H1 (cell line): Measurements from ENCODE around the gene KCNAB3. TPM values are rescaled to one million over a fixed set of nuclear protein-coding genes. Genes with fewer than 3 reads are reported as not detected.

Experiments
- CTCF ChIA-PET: fragments of 300-600 bp; sonication (Branson Sonifier 250); formaldehyde crosslinking; loops from one replicate; lab custom pipeline; 2021; ENCODE audit not compliant: partially characterized antibody; lab: Charles Lee
- POLR2A ChIA-PET: fragments of 300-600 bp; sonication (Branson Sonifier 250); formaldehyde crosslinking; loops from one replicate; lab custom pipeline; 2021; ENCODE audit warnings: inconsistent platforms; ENCODE audit not compliant: partially characterized antibody; lab: Charles Lee
- DNase-seq, 2 experiments: peaks; one replicate each; pipeline versions ENCODE4 v3.0.0 to v3.0.0-alpha.2; 2010 to 2022; ENCODE audit warnings: low spot score in 2 of 2, low read depth in 1 of 2, mixed read lengths in 1 of 2
- FAIRE-seq: peaks from 2 replicates; lab custom pipeline; 2011; peaks lifted over from hg19 to GRCh38; lab: Jason Lieb, UNC
- H2AFZ ChIP-seq: 2 replicates; pipeline ENCODE4 v1.8.1; 2012; ENCODE audit warnings: low read length, inconsistent platforms
- H2AK5ac ChIP-seq: 2 replicates; pipeline ENCODE4 v1.6.1; 2013; ENCODE audit warnings: low read depth, low read length
- H2BK120ac ChIP-seq: replicated peaks from 2 replicates; pipeline ENCODE3; 2013; ENCODE audit warnings: low read depth, low read length, inconsistent platforms
- H2BK12ac ChIP-seq: 2 replicates; pipeline ENCODE4 v1.6.1; 2013; ENCODE audit warnings: low read depth, low read length
- H2BK15ac ChIP-seq: 2 replicates; pipeline ENCODE4 v1.6.1; 2013; ENCODE audit warnings: low read length
- H2BK20ac ChIP-seq: 2 replicates; pipeline ENCODE4 v1.6.1; 2013; ENCODE audit warnings: low read length
- H2BK5ac ChIP-seq: 2 replicates; pipeline ENCODE4 v1.6.1; 2013; ENCODE audit warnings: low read depth, low read length
- H3K14ac ChIP-seq: 2 replicates; pipeline ENCODE4 v1.6.1; 2013; ENCODE audit warnings: inconsistent platforms; ENCODE audit not compliant: insufficient read length
- H3K18ac ChIP-seq: 2 replicates; pipeline ENCODE4 v1.6.1; 2013; ENCODE audit warnings: low read length; ENCODE audit errors: extremely low read depth
- H3K23ac ChIP-seq: 2 replicates; pipeline ENCODE4 v1.6.1; 2013; ENCODE audit warnings: inconsistent platforms; ENCODE audit not compliant: insufficient read length
- H3K23me2 ChIP-seq: 2 replicates; pipeline ENCODE4 v1.6.1; 2013; ENCODE audit warnings: low read depth, low read length
- H3K27ac ChIP-seq: 2 replicates; pipeline ENCODE4 v1.6.1; 2011; ENCODE audit warnings: low read depth, low read length, inconsistent platforms
- H3K27me3 ChIP-seq, 4 experiments: replicated peaks in 1 of 4; 1 replicate in 1 of 4; 2 replicates in 3 of 4; pipeline versions ENCODE4 v1.6.1 to v1.8.1; 2011 to 2013; ENCODE audit warnings: low read length in 3 of 4, mild to moderate bottlenecking in 3 of 4, inconsistent platforms in 2 of 4, mixed read lengths in 2 of 4, moderate library complexity in 1 of 4; ENCODE audit not compliant: control insufficient read depth in 3 of 4, insufficient read depth in 3 of 4; ENCODE audit errors: extremely low read depth in 1 of 4
- H3K36me3 ChIP-seq, 4 experiments: 2 replicates each; pipeline versions ENCODE4 v1.6.1 to v1.8.1; 2011 to 2013; ENCODE audit warnings: mild to moderate bottlenecking in 4 of 4, low read length in 3 of 4, moderate library complexity in 2 of 4, control low read depth in 1 of 4, inconsistent platforms in 1 of 4; ENCODE audit not compliant: insufficient read depth in 4 of 4, control insufficient read depth in 2 of 4
- H3K4ac ChIP-seq: replicated peaks from 2 replicates; pipeline ENCODE3; 2013; ENCODE audit warnings: low read length, low read depth, mixed read lengths, inconsistent platforms; ENCODE audit not compliant: insufficient read length
- H3K4me1 ChIP-seq, 4 experiments: replicated peaks in 1 of 4; 1 replicate in 1 of 4; 2 replicates in 3 of 4; pipeline versions ENCODE4 v1.6.1 to v1.8.1; 2011 to 2013; ENCODE audit warnings: low read length in 3 of 4, inconsistent platforms in 2 of 4, mixed read lengths in 1 of 4; ENCODE audit not compliant: insufficient read depth in 4 of 4, control insufficient read depth in 3 of 4
- H3K4me2 ChIP-seq, 2 experiments: 2 replicates each; pipeline versions ENCODE4 v1.6.1 to v1.8.1; 2011 to 2013; ENCODE audit warnings: low read depth in 2 of 2, low read length in 2 of 2, control low read depth in 1 of 2, inconsistent platforms in 1 of 2, mild to moderate bottlenecking in 1 of 2; ENCODE audit not compliant: insufficient read depth in 1 of 2
- H3K4me3 ChIP-seq, 4 experiments: fragments of 200-600, 300-600 bp in 1 of 4; sonication (generic), shearing (Covaris generic), sonication (Bioruptor Twin) in 1 of 4; 2 replicates each; pipeline versions ENCODE4 v1.5.1 to v1.8.1; 2011 to 2016; ENCODE audit warnings: low read length in 4 of 4, low read depth in 3 of 4, control low read depth in 2 of 4, inconsistent platforms in 2 of 4, mild to moderate bottlenecking in 2 of 4, mixed read lengths in 1 of 4, moderate library complexity in 1 of 4; ENCODE audit not compliant: insufficient read depth in 2 of 4; ENCODE audit errors: extremely low read depth in 1 of 4
- H3K56ac ChIP-seq: replicated peaks from 2 replicates; pipeline ENCODE3; 2013; ENCODE audit warnings: low read depth, mild to moderate bottlenecking, mixed read lengths, low read length, inconsistent platforms; ENCODE audit not compliant: insufficient read length
- H3K79me1 ChIP-seq: 2 replicates; pipeline ENCODE4 v1.6.1; 2013; ENCODE audit warnings: low read depth, low read length, control low read depth
- H3K79me2 ChIP-seq, 2 experiments: 2 replicates each; pipeline versions ENCODE4 v1.6.1 to v1.8.1; 2012 to 2013; ENCODE audit warnings: low read length in 2 of 2, mild to moderate bottlenecking in 2 of 2, inconsistent platforms in 1 of 2; ENCODE audit not compliant: insufficient read depth in 2 of 2, control insufficient read depth in 1 of 2
- H3K9ac ChIP-seq, 4 experiments: replicated peaks in 1 of 4; 1 replicate in 1 of 4; 2 replicates in 3 of 4; pipeline versions ENCODE4 v1.6.1 to v1.8.1; 2011 to 2013; ENCODE audit warnings: low read depth in 3 of 4, low read length in 3 of 4, control low read depth in 2 of 4, mild to moderate bottlenecking in 2 of 4, moderate library complexity in 2 of 4, inconsistent platforms in 1 of 4; ENCODE audit errors: extremely low read depth in 1 of 4
- H3K9me3 ChIP-seq, 2 experiments: 2 replicates each; pipeline versions ENCODE4 v1.6.1 to v1.8.1; 2012 to 2013; ENCODE audit warnings: mild to moderate bottlenecking in 2 of 2, moderate library complexity in 2 of 2, control low read depth in 1 of 2, inconsistent platforms in 1 of 2, low read depth in 1 of 2, low read length in 1 of 2, mixed read lengths in 1 of 2; ENCODE audit not compliant: insufficient read depth in 2 of 2
- H4K20me1 ChIP-seq, 2 experiments: replicated peaks in 1 of 2; 2 replicates each; pipeline versions ENCODE3 to v1.8.1; 2011 to 2013; ENCODE audit warnings: inconsistent platforms in 2 of 2, low read length in 2 of 2, mild to moderate bottlenecking in 1 of 2; ENCODE audit not compliant: insufficient read depth in 2 of 2, control insufficient read depth in 1 of 2
- H4K5ac ChIP-seq: 2 replicates; pipeline ENCODE4 v1.6.1; 2013; ENCODE audit warnings: low read length, low read depth, mixed read lengths, inconsistent platforms; ENCODE audit not compliant: insufficient read length
- H4K8ac ChIP-seq: 2 replicates; pipeline ENCODE4 v1.8.0; 2013; ENCODE audit warnings: mild to moderate bottlenecking, moderate library complexity, low read length, inconsistent platforms; ENCODE audit not compliant: insufficient read depth; ENCODE audit errors: extremely low read depth
- H4K91ac ChIP-seq: replicated peaks from 2 replicates; pipeline ENCODE3; 2013; ENCODE audit warnings: low read length, mixed read lengths, inconsistent platforms; ENCODE audit not compliant: insufficient read length
- ASH2L ChIP-seq: fragments of 200-600, 300-600 bp; sonication (generic); IDR thresholded peaks from one replicate; pipeline ENCODE4 v1.7.1; 2017; ENCODE audit warnings: low read length
- BACH1 ChIP-seq: IDR thresholded peaks from 2 replicates; pipeline ENCODE4 v1.6.1; 2012; ENCODE audit warnings: low read length, improper control_type of control experiment
- BRCA1 ChIP-seq: IDR thresholded peaks from 2 replicates; pipeline ENCODE4 v1.6.1; 2012; ENCODE audit warnings: low read depth, low read length, improper control_type of control experiment
- CHD1 ChIP-seq: IDR thresholded peaks from 2 replicates; pipeline ENCODE4 v1.6.1; 2012; ENCODE audit warnings: low read depth, low read length, improper control_type of control experiment
- CHD2 ChIP-seq: IDR thresholded peaks from 2 replicates; pipeline ENCODE4 v1.6.1; 2012; ENCODE audit warnings: low read length, improper control_type of control experiment
- CREB1 ChIP-seq: IDR thresholded peaks from 2 replicates; pipeline ENCODE4 v1.6.1; 2012; ENCODE audit warnings: inconsistent platforms
- EP300 ChIP-seq, 2 experiments: IDR thresholded peaks; 1 replicate in 1 of 2; 2 replicates in 1 of 2; pipeline ENCODE4 v1.6.1; 2011 to 2012; ENCODE audit warnings: low read depth in 2 of 2, low read length in 2 of 2, mild to moderate bottlenecking in 2 of 2, borderline replicate concordance in 1 of 2, inconsistent platforms in 1 of 2, moderate library complexity in 1 of 2
- FOSL1 ChIP-seq: IDR thresholded peaks from 2 replicates; pipeline ENCODE4 v1.6.1; 2011; ENCODE audit warnings: mild to moderate bottlenecking, low read depth, low read length, moderate library complexity; ENCODE audit not compliant: insufficient read depth
- KDM1A ChIP-seq: fragments of 200-600, 300-600 bp; sonication (generic); IDR thresholded peaks from 2 replicates; pipeline ENCODE4 v1.7.1; 2016; ENCODE audit warnings: mild to moderate bottlenecking, low read length, borderline replicate concordance
- KDM4A ChIP-seq: IDR thresholded peaks from one replicate; pipeline ENCODE4 v1.7.1; 2012; ENCODE audit warnings: low read depth, mild to moderate bottlenecking, moderate library complexity, low read length, inconsistent platforms; ENCODE audit not compliant: severe bottlenecking
- MAFK ChIP-seq: IDR thresholded peaks from 2 replicates; pipeline ENCODE4 v1.6.1; 2012; ENCODE audit warnings: low read depth, mild to moderate bottlenecking, improper control_type of control experiment, low read length
- POLR2AphosphoS5 ChIP-seq: IDR thresholded peaks from 2 replicates; pipeline ENCODE4 v1.6.1; 2011; ENCODE audit warnings: low read depth, low read length
- RXRA ChIP-seq: IDR thresholded peaks from 2 replicates; pipeline ENCODE4 v1.6.1; 2011; ENCODE audit warnings: low read depth, mild to moderate bottlenecking, low read length, moderate library complexity; ENCODE audit not compliant: insufficient read depth
- TBP ChIP-seq: IDR thresholded peaks from 2 replicates; pipeline ENCODE4 v1.6.1; 2011; ENCODE audit warnings: low read depth, low read length, improper control_type of control experiment
- TCF12 ChIP-seq: IDR thresholded peaks from 2 replicates; pipeline ENCODE4 v1.6.1; 2011; ENCODE audit warnings: low read depth, mild to moderate bottlenecking, low read length
- YY1 ChIP-seq: IDR thresholded peaks from 2 replicates; pipeline ENCODE4 v1.6.1; 2011; ENCODE audit warnings: low read depth, mild to moderate bottlenecking, low read length
- WGBS, 2 experiments: shearing (Covaris generic) in 1 of 2; methylation state at CpG; one replicate each; pipeline versions ENCODE4 v1.1.6 to v1.1.7; 2013 to 2015; ENCODE audit warnings: low lambda C conversion rate in 2 of 2, mixed read lengths in 2 of 2, inconsistent platforms in 1 of 2, low coverage in 1 of 2, missing lambda C conversion rate in 1 of 2; ENCODE audit not compliant: insufficient replicate concordance in 2 of 2, insufficient coverage in 1 of 2, insufficient read length in 1 of 2; ENCODE audit errors: extremely low coverage in 1 of 2, missing lambda C conversion rate in 1 of 2; 5-methylcytosine and 5-hydroxymethylcytosine counted together
- polyA plus RNA-seq, 7 experiments: library from polyadenylated mRNA; depleted of rRNA in 3 of 7; stranded (reverse) in 5 of 7; unstranded in 2 of 7; fragments of >200 nt in 5 of 7; fragments of 200-250 nt in 2 of 7; gene quantifications; 1 replicate in 5 of 7; 2 replicates in 1 of 7; 4 replicates in 1 of 7; pipeline versions ENCODE4 v1.2.1 to v1.2.3, GENCODE V29; 2011 to 2013; ENCODE audit warnings: missing spikeins in 2 of 7, mixed read lengths in 2 of 7
- total RNA-seq: library from RNA; stranded (reverse); fragmentation: NEBNext Ultra II Directional; extraction: Animal tissue kit (Norgen Biotek cat#: 25700); gene quantifications from 2 replicates; pipeline ENCODE4 v1.2.1, GENCODE V29; 2021

KCNAB3 gene
- total and polyA plus RNA-seq, 2 of the 8 experiments (the other 6 are each of a cell fraction or from before 2014, with no cell fraction given) = 1.7 to 2.4 TPM

- Histone ChIP-seq H3K14ac (no peak overlapping the region), H3K27ac (no peak overlapping the region), H4K8ac (no peak overlapping the region), H3K4me1 (no peaks in the 10 kb centered on the region), H3K4me2 (no peak overlapping the region), H3K79me1 (no peaks in the 10 kb centered on the region), H3K36me3 (no peaks in the 10 kb centered on the region), H4K5ac (no peak overlapping the region), H4K91ac (no peak overlapping the region), H2BK120ac (no peak overlapping the region), H4K20me1 (no peaks in the 10 kb centered on the region), H2BK12ac (no peak overlapping the region), H3K18ac (no peak overlapping the region), H3K56ac (no peak overlapping the region), H3K4ac (no peak overlapping the region), H2AFZ (no peak overlapping the region), H3K27me3 (no peaks in the 10 kb centered on the region), H3K4me3 (no peak overlapping the region), H2BK5ac (no peak overlapping the region), H3K9me3 (peaks cover 8% of the 10 kb centered on the region in 2 experiments; a peak in 3 of 4 replicates), H2BK15ac (no peak overlapping the region), H2AK5ac (no peak overlapping the region), H3K9ac (no peak overlapping the region), H2BK20ac (no peak overlapping the region), H3K23ac (no peak overlapping the region), H3K23me2 (no peaks in the 10 kb centered on the region), H3K79me2 (no peaks in the 10 kb centered on the region)
- ChIA-PET CTCF (interaction anchor here (0.7 to 7.1 kb wide), 10 partner anchors 8 to 112 kb away, joined by 3 to 104 read pairs (median 6); no protein-coding TSS in a partner anchor), POLR2A (no interaction called here)
- FAIRE-seq = no peak
- no peak for DNase-seq
- WGBS, 2 experiments = 86% methylated on average over 4 of the region's 4 CpGs; no CpG with 5 or more reads in 1 of the 2 experiments
- TF ChIP-seq YY1 (no peak), CHD1 (no peak), BRCA1 (no peak), KDM4A (no peak), ASH2L (no peak), MAFK (no peak), CREB1 (no peak), CHD2 (no peak), TBP (no peak), FOSL1 (no peak), EP300 (IDR thresholded peaks at IDR 0.05; ENCODE audit: borderline replicate concordance in 1 of 2, low read depth in 2 of 2, low read length in 2 of 2) (no peak), TCF12 (no peak), KDM1A (no peak), BACH1 (no peak), RXRA (no peak), POLR2AphosphoS5 (no peak)
These were observed 42.0 kb upstream of the KCNAB3 start for GRCh38 chr17:7971651-7972050.
